GM21786 (cell line): ENCODE measurements around the gene MPZ.
"Not testable (repeated sequence)": the region's sequence is repeated elsewhere in the genome, so short reads cannot be mapped to it uniquely, and the experiment has no call there.

ENCODE experiments used
- ATAC-seq: cut with Tn5 transposase; IDR thresholded peaks from one replicate; pipeline ENCODE4 v1.9.1; 2021; ENCODE audit not compliant: unreplicated experiment

Gene MPZ

DNA sequence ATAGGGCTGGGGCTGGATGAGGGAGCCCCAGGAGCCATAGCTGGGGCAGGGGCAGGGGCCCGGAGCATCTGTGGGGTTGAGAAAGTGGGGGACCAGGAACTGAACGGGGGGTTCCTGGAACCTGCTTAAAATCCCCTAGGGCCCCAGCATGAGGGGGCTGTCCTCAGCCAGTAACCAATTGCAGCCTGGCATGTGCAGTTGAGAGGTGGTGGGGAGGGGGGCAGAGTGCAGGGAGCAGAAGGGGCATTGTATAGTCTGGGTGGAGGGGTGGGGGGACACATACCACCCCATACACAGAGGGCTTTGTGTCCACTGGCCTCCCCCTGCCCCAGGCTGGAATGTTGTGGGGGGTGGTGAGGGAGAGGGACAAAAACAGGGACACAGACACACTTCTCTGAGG is at the start of gene MPZ:
Gene MPZ, minus strand, starts transcription at position 101 of the 400 bp plus-strand sequence. Its CDS starts 63 bp downstream, at position 38.
- ATAC-seq: no peak

DNA sequence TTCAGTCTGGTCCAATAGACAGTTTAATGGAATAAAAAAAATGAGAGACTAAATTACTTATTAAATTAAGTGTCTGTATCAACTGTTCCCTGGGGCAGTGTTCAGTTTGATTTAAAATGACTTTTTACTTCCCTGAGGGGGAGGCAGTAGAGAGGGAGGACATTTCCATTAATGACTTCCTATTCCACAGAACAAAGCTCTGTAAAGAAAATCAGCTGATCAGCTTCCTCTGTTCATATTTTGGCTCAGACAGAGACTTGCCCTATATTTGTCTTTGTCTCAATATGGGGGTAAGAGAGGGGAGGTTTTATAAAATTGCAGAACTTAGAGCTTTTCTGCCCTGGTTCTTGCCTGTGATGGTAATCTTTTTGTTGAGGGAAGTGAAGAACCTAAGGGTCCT is 49.5 kb upstream of the MPZ start:
- no peak for ATAC-seq

DNA sequence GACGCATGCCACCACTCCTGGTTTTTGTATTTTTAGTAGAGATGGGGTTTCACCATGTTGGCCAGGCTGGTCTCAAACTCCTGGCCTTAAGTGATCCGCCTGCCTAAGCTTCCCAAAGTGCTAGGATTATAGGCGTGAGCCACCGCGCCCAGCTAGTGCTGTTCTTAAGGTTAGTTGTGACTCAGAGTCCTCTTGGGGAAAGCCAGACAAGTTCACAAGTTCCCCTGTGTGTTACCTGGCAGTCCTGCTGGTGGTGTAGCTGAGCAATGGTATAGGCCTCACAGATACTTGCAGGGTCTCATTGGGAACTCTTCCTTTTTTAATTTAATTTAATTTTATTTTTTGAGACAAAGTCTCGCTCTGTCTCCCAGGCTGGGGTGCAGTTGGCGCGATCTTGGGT is 47.3 kb upstream of the MPZ start:
- ATAC-seq: no peak

DNA sequence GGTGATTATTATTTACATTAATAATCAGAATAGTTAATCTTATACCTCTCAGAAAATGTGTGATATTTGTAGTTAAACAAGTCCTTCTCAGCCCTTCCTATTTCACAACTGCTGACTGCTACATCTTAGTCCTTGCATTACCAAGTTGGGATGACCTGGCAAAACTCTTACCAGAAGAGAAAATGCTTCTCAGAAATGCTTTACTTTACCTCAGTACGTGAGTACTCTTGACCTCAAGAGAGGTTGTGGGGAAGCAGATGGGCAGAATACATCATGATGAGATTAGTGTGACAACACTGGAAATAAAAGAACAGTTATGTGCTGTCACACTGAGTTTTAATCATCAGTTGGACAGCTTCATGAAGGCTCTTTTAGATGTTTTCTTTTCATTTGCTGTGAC is 41.7 kb upstream of the MPZ start:
- no peak for ATAC-seq

DNA sequence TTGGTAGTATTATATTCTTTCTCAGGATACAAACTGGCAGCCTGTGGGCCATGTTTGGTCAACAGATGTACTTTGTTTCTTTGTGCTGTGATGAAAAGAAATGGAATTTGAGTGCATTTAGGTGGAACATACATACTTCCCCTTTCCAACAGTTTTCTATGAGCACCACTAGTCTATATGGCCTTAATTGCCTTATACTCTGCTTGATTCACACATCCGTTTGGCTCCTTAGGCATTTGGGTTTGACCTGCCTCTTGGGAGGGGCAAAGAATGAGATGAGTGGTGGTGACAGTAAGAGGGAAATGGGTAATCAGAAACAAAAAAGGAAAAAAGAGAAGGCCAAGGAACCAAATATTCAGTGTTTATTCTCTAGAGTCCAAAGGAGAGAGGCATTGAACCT is 40.9 kb upstream of the MPZ start:
- ATAC-seq: no peak

DNA sequence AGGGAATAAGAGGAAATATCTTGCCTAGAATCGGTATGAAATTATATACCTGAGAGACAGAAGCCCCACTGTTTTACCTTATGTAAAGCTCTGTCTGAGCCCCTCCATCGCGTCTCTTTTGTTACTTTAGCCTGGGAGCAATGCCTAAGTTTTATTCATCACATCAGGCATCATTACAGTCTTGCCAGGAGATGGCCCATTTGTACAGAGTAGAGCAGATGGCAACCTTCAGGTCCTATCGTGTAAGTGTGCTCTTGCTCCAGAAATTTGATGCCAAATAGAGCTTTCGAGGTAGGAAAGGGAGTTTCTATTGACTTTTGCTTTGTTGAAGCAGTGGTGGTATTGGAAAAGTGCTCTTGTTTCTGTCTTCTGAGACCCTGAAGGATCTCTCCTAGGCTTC is 33.1 kb upstream of the MPZ start:
- no peak for ATAC-seq

DNA sequence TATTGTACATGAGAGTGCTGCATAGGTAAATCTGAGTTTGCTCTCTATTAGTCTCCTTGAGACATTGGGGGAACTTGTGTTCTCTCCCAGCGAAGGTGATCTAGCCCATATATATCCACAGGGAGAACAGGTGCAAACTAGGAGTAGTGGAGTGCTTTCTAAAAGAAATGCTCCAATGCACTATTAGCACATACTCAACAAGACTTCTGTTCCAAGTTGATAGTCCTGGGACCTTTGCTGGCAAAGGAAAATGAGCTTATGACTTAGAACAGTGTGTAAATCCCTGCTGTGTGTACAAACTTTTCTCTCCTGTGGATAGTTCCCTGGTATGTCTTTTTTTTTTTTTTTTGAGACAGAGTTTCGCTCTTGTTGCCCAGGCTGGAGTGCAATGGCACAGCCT is 32.4 kb upstream of the MPZ start:
- ATAC-seq: no peak

DNA sequence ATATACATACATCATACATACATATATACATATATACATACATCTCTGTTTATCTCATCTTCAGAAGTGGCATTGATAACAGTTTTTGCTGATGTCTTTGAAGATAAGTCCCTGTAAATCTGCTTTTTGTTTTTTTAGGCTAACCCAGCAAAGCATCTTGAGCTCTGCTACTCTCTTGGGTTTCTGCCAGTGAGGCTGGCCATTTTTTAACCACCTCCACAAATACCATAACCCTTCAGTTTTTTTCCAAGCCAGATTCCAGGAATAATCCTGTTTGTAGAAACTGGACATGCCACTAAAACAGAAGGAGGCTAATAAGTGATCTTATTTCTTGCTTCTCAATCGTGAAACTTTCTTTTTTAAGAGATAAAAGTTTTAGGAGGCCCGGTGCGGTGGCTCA is 26.0 kb upstream of the MPZ start:
- ATAC-seq: no peak

DNA sequence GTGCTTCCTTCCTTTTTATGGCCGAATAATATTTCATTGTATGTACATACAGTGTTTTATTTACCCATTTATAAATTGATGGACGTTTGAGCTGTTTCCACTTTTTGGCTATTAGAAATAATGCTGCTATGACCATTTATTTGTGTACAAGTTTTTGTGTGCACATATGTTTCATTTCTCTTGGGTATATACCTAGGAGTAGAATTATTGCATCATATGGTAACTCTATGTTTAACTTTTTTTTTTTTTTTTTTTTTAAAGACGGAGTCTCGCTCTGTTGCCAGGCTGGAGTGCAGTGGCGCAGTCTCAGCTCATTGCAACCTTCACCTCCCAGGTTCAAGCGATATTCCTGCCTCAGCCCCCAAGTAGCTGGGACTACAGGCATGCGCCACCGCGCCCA is 23.4 kb upstream of the MPZ start:
- no peak for ATAC-seq

DNA sequence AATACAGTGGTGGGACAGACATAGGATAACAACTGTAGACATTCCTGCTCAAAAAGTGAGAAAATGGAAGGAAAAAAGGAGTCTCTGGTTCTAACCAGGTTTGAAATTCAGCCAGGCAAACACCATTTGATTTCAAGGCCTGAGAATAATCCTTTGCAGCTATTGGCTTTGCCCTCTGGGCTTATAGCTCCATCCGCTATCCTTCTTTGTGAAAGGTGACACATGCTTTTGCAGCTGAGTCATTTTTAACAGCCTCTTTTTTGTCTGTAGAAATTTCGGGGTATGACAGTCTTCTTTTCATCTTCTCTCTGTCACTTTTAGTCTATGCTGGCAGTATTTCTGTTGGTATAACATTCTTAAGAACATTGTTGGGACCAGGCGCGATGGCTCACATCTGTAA is 20.6 kb upstream of the MPZ start:
- ATAC-seq: no peak

DNA sequence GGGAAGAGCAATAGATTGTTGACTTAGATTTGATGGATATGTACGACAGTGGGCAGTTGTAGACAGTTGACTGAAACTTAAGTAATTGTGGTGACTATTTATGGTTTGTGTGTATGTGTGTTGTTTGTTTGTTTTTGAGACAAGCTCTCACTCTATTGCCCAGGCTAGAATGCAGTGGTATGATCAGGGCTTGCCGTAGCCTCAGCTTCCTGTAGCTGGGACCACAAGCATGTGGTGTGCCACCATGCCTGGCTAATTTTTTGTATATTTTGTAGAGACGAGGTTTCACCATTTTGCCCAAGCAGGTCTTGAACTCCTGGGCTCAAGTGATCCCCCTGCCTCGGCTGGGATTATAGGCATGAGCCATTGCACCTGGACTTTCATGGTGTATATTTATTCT is 14.3 kb upstream of the MPZ start:
- ATAC-seq: no peak

DNA sequence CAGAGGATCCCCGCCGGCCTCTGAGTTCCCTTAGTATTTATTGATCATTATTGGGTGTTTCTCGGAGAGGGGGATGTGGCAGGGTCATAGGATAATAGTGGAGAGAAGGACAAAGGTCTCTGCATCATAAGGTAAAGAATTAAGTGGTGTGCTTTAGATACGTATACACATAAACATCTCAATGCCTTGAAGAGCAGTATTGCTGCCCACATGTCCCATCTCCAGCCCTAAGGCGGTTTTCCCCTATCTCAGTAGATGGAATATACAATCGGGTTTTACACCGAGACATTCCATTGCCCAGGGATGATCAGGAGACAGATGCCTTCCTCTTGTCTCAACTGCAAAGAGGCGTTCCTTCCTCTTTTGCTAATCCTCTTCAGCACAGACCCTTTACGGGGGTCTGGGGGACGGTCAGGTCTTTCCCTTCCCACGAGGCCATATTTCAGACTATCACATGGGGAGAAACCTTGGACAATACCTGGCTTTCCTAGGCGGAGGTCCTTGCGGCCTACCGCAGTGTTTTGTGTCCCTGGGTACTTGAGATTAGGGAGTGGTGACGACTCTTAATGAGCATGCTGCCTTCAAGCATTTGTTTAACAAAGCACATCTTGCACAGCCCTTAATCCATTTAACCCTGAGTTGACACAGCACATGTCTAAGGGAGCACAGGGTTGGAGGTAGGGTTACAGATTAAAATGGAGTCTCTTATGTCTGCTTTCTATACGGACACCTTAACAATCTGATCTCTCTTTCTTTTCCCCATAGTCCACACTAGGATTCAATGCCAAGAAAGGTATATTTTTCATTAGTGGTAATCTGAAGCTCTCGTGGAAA is 6.3 kb upstream of the MPZ start:
- not testable (repeated sequence) for ATAC-seq

DNA sequence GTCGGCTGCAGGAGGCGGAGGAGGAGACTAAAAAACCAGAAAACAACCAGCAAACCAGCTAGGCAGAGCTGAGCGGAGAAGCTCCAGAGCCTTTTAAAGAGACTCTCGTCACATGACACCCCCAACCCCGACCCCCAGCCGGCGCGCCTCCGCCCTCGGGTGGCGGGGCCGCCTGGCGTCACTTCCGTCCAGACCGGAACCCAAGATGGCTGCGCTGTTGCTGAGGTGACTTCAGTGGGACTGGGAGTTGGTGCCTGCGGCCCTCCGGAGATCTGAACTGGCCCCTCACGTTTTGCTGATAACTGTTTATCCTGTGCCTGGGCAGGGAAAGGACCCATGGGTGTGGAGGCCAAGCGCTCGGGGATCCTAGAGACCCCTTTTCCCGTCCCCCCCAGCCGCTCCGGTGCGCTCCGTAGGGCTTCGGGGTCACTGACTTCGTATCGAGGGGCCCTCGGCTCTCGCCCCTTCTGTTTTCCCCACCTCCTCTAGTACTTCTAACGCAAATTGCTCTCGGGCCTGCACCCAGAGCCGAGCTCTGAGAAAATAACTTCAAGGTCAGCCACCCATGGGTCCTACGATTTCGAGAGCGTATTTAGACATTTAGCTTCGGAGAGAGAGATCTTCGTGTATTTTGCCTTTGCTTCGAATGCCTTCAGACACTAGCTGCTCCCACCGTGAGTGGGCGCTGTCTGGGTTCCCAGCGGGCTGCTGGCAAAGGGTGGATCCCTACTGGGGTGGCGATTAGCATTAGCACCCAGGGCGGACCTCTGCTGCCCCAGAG is 4.6 kb upstream of the MPZ start, which contains the start of gene SDHC:
Gene SDHC, plus strand, starts transcription at position 181 of the 781 bp plus-strand sequence. Its CDS starts 25 bp downstream, at position 206.
- peak; percentile 92 for ATAC-seq

DNA sequence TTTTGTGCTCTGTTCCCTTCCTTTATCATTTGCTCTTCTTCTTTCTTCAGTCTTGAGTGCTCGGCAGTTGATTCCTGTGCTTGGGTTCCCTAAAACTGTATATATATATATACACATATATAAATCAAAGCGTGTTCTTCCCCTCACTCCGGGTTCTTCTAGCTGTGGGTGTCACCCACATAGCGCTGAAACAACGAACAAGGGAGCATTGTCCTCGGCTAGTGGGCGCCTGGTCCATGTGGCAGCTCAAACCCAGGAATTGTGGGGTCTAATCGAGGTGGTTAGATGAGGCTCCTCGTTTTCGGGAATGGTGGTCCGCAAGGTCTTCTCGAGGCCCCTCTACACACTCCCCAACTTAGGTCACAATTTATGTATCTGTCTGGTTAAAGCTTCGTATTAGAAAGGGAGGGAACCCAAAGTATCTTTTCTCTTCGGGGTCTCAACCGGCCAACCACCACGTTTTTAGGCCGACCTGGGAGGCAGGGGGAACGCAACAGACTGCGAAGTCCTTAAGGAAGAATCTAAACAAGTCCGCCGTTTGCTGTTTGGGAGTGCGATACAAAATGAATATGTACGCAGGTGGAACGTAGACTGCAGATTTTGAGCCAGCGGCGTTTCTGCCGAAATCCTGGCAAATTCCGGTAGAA is 3.9 kb upstream of the MPZ start:
- ATAC-seq: no peak

DNA sequence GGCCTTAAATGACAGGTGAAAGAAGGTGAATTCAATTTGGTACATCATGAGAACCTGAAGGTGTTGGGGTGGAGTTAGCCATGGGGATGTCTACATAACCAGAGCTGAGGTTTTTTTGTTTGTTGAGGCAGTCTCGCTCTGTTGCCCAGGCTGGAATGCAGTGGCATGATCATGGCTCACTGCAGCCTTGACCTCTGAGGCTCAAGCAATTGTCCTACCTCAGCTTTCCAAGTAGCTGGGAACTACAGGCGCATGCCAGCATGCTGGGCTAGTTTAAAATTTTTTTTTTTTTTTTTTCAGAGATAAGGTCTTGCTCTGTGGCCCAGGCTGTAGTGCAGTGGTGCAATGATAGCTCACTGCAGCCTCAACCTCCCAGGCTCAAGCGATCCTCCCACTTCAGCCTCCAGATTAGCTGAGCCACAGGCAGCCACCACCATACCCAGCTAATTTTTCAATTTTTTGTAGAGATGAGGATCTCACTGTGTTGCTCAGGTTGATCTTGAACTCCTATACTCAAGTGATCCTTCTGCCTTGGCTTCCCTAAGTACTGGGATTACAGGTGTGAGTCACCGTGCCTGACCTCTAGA is 1.9 kb upstream of the MPZ start:
- ATAC-seq: no peak

DNA sequence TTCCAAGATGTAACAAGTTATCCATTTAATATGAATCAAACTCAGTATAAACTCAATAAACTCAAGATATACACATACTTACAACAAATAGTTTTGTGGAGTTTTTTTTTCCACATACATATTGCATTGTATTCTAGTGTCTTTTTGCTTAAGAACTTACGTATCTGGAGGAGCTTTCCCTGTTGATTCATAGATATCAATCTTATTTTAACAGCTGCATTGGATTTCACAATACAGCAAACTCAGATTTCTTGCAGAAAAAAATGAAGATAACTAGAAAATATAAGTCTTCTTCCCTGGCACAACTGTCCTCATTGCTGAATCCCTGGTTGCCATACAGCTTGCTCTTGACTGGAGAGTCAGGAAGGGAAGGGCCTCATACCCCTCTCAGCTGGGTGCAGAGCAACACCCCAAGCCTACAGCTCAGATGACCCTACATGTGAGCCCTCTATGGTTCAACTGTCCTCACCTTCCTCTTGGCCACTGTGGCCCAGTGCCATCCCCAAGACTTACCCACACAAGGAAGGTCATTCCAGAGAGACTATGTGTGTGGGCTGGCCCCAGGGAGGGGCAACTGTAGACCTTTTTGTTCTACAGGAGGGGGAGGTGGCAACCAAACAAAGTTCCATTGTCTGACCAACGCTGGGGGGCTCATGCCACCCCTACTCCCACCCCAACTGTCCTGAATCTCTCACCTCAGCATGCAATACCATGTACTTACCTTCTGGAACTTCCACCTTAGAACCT is 1.7 kb downstream of the MPZ start:
- no peak for ATAC-seq

DNA sequence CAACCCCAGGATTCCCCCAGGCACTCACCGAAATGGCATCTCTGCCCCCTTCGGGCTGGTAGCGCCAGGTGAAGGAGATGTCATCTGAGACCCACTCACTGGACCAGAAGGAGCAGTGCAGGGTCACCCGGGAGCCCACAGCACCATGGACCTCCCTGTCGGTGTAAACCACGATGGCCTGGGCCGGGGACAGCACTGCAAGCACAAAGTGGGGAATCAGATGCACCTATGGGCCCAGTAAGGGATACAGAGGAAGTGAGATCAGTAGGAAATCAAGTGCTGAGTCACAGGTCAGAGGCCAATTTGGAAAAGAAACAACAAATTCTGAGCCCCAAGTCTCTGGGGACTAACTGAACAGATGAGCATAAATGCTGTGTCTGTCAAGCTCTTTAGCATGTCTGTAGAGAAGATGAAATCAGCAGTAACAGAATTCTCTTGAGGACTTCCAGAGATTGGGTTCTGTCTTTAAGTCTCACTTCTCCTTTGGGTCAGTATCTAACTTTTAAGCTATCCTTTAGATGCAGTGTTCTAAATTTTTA is 2.5 kb downstream of the MPZ start:
- ATAC-seq: peak; percentile 57

DNA sequence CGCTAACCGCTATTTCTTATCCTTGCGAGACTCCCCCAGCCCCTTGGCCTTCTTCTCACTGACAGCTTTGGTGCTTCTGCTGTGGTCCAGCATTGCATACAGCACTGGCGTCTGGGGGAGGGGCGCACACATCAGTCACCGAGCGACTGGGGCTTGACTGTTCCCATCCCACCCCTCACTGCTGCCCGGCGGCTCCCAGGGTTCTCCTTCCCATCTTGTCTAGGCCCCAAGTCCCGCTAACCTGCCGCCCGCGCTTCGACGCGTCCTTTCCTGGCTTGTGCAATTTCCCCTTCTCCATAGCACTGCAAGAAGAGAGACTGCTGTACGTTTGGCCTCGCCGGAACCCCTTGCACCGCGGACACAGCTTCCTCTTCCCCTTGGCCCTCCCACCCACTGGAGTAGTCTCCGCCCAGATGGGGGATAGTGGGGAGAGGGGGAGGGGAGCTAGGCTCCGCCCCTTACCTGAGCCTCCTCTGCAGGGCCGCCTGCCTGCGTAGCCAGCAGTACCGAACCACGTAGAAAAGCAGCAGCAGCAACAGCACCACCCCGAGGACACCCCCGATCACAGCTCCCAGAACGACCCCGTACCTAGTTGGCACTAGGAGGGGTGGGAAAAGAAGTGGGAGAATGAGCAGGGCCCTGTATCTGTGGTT is 3.8 kb downstream of the MPZ start:
- ATAC-seq: peak; percentile 73

DNA sequence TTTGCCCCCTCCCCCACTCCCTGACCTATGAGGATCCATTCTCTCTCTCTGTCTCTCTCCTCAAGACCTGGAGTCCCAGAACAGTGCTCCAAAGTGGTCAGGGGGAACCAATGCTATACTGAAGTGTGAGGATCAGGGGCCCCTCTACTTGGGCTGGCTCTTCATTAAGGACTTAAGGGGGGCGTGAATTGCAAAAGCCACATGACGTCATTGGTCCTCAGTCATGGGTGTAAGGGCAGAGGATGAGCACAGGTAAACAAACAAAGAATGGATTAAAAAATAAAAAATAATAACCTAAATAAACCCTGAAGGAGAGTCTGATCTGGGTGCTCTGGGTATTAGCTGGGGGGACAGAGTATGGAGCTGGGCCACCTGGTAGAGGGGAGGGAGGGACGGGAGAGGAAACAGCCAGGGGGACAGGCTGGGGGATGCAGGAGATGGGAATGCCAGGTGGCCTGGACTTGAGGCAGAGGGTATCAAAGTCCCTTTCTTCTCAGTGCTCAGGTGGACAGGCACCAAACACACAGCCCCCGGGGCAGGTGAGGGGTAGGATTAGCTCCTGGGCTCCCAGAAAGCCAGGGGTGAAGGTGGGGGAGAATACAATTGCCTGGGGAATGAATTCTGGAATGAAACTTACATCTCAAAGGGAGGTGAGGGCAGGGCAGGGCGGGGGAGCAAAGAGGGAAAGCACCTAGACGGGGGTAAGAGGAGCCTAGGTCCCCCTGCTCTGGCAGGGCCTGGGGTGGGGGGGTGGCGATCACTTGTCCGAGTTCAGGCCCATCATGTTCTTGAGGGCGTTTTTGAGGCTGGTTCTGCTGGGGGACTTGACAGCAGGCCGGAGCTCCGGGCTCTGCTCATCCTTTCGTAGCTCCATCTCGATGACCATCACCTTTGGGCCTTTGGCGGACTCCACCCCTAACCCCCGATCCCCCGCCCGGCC is 4.6 kb downstream of the MPZ start:
- ATAC-seq: no peak
